ENCODE measurements around the gene NEDD1.

Gene NEDD1

GRCh38 chr12:96986883-96987523 lies 79.9 kb downstream of the NEDD1 start:
- H3K27me3 ChIP-seq (ENCODE audit: insufficient read depth, insufficient read length), result peaks cover 16% of the 10 kb centered on the region
- H3K36me3 ChIP-seq (ENCODE audit: insufficient read depth, insufficient read length, low read length), result no peaks in the 10 kb centered on the region
- H3K9ac ChIP-seq (ENCODE audit: insufficient read length, low read depth), result no peak overlapping the region
- DNase-seq (ENCODE audit: low read depth, low spot score), result peak; percentile 59
- no peak for TF ChIP-seq YY1 (IDR thresholded peaks at IDR 0.05; ENCODE audit: insufficient read depth, insufficient read length)
- TF ChIP-seq SUZ12 (IDR thresholded peaks at IDR 0.05; ENCODE audit: extremely low read depth, insufficient read depth, insufficient read length), result no peak
- TF ChIP-seq ZNF274 (IDR thresholded peaks at IDR 0.05; ENCODE audit: low read depth, low read length), result no peak
- no peaks in the 10 kb centered on the region; the same call in 1 of the 2 replicates for H3K9me3 ChIP-seq (ENCODE audit: insufficient read depth, low read length)
- no peaks in the 10 kb centered on the region for H3K4me1 ChIP-seq (ENCODE audit: insufficient read depth, insufficient read length)
- H3K4me3 ChIP-seq (ENCODE audit: insufficient read length, low read depth), result no peak overlapping the region

GRCh38 chr12:96988919-96989318 lies 81.9 kb downstream of the NEDD1 start:
- no peaks in the 10 kb centered on the region; the same call in 1 of the 2 replicates for H3K9me3 ChIP-seq (ENCODE audit: insufficient read depth, low read length)
- no peak for DNase-seq (ENCODE audit: low read depth, low spot score)
- no peak overlapping the region for H3K4me3 ChIP-seq (ENCODE audit: insufficient read length, low read depth)
- H3K36me3 ChIP-seq (ENCODE audit: insufficient read depth, insufficient read length, low read length), result no peaks in the 10 kb centered on the region
- no peaks in the 10 kb centered on the region for H3K4me1 ChIP-seq (ENCODE audit: insufficient read depth, insufficient read length)
- TF ChIP-seq ZNF274 (IDR thresholded peaks at IDR 0.05; ENCODE audit: low read depth, low read length) (no peak), SUZ12 (IDR thresholded peaks at IDR 0.05; ENCODE audit: extremely low read depth, insufficient read depth, insufficient read length) (no peak), YY1 (IDR thresholded peaks at IDR 0.05; ENCODE audit: insufficient read depth, insufficient read length) (no peak)
- H3K9ac ChIP-seq (ENCODE audit: insufficient read length, low read depth), result no peak overlapping the region
- peaks cover 16% of the 10 kb centered on the region for H3K27me3 ChIP-seq (ENCODE audit: insufficient read depth, insufficient read length)

GRCh38 chr12:96989916-96990315 lies 82.9 kb downstream of the NEDD1 start:
- H3K9ac ChIP-seq (ENCODE audit: insufficient read length, low read depth), result no peak overlapping the region
- peak; percentile 56 for DNase-seq (ENCODE audit: low read depth, low spot score)
- H3K27me3 ChIP-seq (ENCODE audit: insufficient read depth, insufficient read length), result peaks cover 12% of the 10 kb centered on the region
- no peak for TF ChIP-seq ZNF274 (IDR thresholded peaks at IDR 0.05; ENCODE audit: low read depth, low read length)
- TF ChIP-seq YY1 (IDR thresholded peaks at IDR 0.05; ENCODE audit: insufficient read depth, insufficient read length), result no peak
- no peak for TF ChIP-seq SUZ12 (IDR thresholded peaks at IDR 0.05; ENCODE audit: extremely low read depth, insufficient read depth, insufficient read length)
- H3K4me3 ChIP-seq (ENCODE audit: insufficient read length, low read depth), result no peak overlapping the region
- H3K36me3 ChIP-seq (ENCODE audit: insufficient read depth, insufficient read length, low read length), result no peaks in the 10 kb centered on the region
- no peaks in the 10 kb centered on the region; the same call in 1 of the 2 replicates for H3K9me3 ChIP-seq (ENCODE audit: insufficient read depth, low read length)
- no peaks in the 10 kb centered on the region for H3K4me1 ChIP-seq (ENCODE audit: insufficient read depth, insufficient read length)

- H3K9me3 ChIP-seq (ENCODE audit: insufficient read depth, low read length), result no peaks in the 10 kb centered on the region; the same call in 1 of the 2 replicates
- no peaks in the 10 kb centered on the region for H3K27me3 ChIP-seq (ENCODE audit: insufficient read depth, insufficient read length)
- H3K4me3 ChIP-seq (ENCODE audit: insufficient read length, low read depth), result no peak overlapping the region
- no peaks in the 10 kb centered on the region for H3K4me1 ChIP-seq (ENCODE audit: insufficient read depth, insufficient read length)
- no peak overlapping the region for H3K9ac ChIP-seq (ENCODE audit: insufficient read length, low read depth)
- DNase-seq (ENCODE audit: low read depth, low spot score), result no peak
- H3K36me3 ChIP-seq (ENCODE audit: insufficient read depth, insufficient read length, low read length), result no peaks in the 10 kb centered on the region
- TF ChIP-seq YY1 (IDR thresholded peaks at IDR 0.05; ENCODE audit: insufficient read depth, insufficient read length), result no peak
- no peak for TF ChIP-seq SUZ12 (IDR thresholded peaks at IDR 0.05; ENCODE audit: extremely low read depth, insufficient read depth, insufficient read length)
- TF ChIP-seq ZNF274 (IDR thresholded peaks at IDR 0.05; ENCODE audit: low read depth, low read length), result no peak
Measured at GRCh38 chr12:96994900-96995299, 87.8 kb downstream of the NEDD1 start.

GRCh38 chr12:96995861-96996260 lies 88.8 kb downstream of the NEDD1 start:
- no peak overlapping the region for H3K9ac ChIP-seq (ENCODE audit: insufficient read length, low read depth)
- TF ChIP-seq ZNF274 (IDR thresholded peaks at IDR 0.05; ENCODE audit: low read depth, low read length), result no peak
- no peak overlapping the region for H3K4me3 ChIP-seq (ENCODE audit: insufficient read length, low read depth)
- H3K27me3 ChIP-seq (ENCODE audit: insufficient read depth, insufficient read length), result no peaks in the 10 kb centered on the region
- no peaks in the 10 kb centered on the region for H3K36me3 ChIP-seq (ENCODE audit: insufficient read depth, insufficient read length, low read length)
- no peak for DNase-seq (ENCODE audit: low read depth, low spot score)
- no peaks in the 10 kb centered on the region for H3K4me1 ChIP-seq (ENCODE audit: insufficient read depth, insufficient read length)
- H3K9me3 ChIP-seq (ENCODE audit: insufficient read depth, low read length), result no peaks in the 10 kb centered on the region

GRCh38 chr12:96997797-96998484 lies 90.9 kb downstream of the NEDD1 start:
- TF ChIP-seq YY1 (IDR thresholded peaks at IDR 0.05; ENCODE audit: insufficient read depth, insufficient read length) (no peak), ZNF274 (IDR thresholded peaks at IDR 0.05; ENCODE audit: low read depth, low read length) (no peak), SUZ12 (IDR thresholded peaks at IDR 0.05; ENCODE audit: extremely low read depth, insufficient read depth, insufficient read length) (no peak)
- DNase-seq (ENCODE audit: low read depth, low spot score), result no peak
- Histone ChIP-seq H3K9ac (ENCODE audit: insufficient read length, low read depth) (no peak overlapping the region), H3K4me3 (ENCODE audit: insufficient read length, low read depth) (no peak overlapping the region), H3K4me1 (ENCODE audit: insufficient read depth, insufficient read length) (no peaks in the 10 kb centered on the region), H3K9me3 (ENCODE audit: insufficient read depth, low read length) (no peaks in the 10 kb centered on the region), H3K36me3 (ENCODE audit: insufficient read depth, insufficient read length, low read length) (no peaks in the 10 kb centered on the region), H3K27me3 (ENCODE audit: insufficient read depth, insufficient read length) (no peaks in the 10 kb centered on the region)

- DNase-seq (ENCODE audit: low read depth, low spot score), result no peak
- H3K9ac ChIP-seq (ENCODE audit: insufficient read length, low read depth), result no peak overlapping the region
- H3K9me3 ChIP-seq (ENCODE audit: insufficient read depth, low read length), result no peaks in the 10 kb centered on the region
- no peak for TF ChIP-seq ZNF274 (IDR thresholded peaks at IDR 0.05; ENCODE audit: low read depth, low read length)
- TF ChIP-seq YY1 (IDR thresholded peaks at IDR 0.05; ENCODE audit: insufficient read depth, insufficient read length), result no peak
- TF ChIP-seq SUZ12 (IDR thresholded peaks at IDR 0.05; ENCODE audit: extremely low read depth, insufficient read depth, insufficient read length), result no peak
- H3K27me3 ChIP-seq (ENCODE audit: insufficient read depth, insufficient read length), result no peaks in the 10 kb centered on the region
- H3K4me3 ChIP-seq (ENCODE audit: insufficient read length, low read depth), result no peak overlapping the region
- H3K4me1 ChIP-seq (ENCODE audit: insufficient read depth, insufficient read length), result no peaks in the 10 kb centered on the region
- no peaks in the 10 kb centered on the region for H3K36me3 ChIP-seq (ENCODE audit: insufficient read depth, insufficient read length, low read length)
Measured at GRCh38 chr12:97003276-97003675, 96.2 kb downstream of the NEDD1 start.

Measured in NT2/D1 (cell line).